Measurements from ENCODE around the gene MTHFD2L. TPM values are rescaled to one million over a fixed set of nuclear protein-coding genes. Genes with fewer than 3 reads are reported as not detected.

The MTHFD2L gene
- polyA plus RNA-seq, 1 donor from 2014 or later, result 43.5 TPM

DNA sequence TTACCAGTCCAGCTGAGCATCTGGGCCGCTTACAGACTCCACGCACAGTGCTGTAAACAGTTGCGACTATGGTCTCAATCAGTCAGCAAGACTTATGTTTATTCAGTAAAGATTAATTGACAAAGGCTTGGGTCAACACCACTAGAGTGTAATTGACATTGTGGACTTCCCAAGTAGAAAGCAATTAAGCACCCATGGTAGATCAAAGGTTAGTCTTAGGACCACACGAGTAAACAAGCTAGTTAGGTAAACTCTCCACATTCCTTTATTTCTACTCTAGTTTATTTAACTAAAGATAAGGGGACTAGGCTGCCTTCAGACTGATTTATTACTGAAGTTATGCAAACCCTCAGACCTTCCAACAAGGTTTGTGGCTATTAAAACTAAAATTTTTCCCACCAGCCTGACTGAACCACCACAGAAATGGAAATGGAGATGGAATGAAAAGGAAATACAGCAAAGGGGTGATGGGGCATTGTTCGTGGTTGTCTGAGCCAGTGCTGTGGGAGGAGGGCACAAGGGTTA lies 44.2 kb downstream of the MTHFD2L start:
- H4K20me1 ChIP-seq (ENCODE audit: insufficient read depth), result no peaks in the 10 kb centered on the region
- no peaks in the 10 kb centered on the region for H3K79me2 ChIP-seq (replicated peaks; ENCODE audit: insufficient read depth, low read length)

DNA sequence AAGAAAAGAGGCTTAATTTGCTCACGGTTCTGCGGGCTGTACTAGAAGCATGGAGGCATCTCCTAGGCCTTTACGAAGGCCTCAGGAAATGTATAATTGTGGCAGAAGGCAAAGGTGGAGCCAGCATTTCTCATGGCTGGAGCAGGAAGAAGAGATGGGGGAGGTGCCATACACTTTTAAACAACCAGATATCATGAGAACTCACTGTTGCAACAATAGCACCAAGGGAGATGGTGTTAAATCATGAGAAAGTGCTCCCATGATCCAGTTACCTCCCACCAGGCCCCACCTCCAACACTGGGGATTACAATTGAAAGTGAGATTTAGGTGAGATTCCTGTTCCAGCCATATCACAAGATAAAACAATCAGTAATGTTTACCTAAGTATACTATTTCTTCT lies 45.5 kb downstream of the MTHFD2L start:
- H4K20me1 ChIP-seq (ENCODE audit: insufficient read depth), result no peaks in the 10 kb centered on the region
- no peak overlapping the region for H2AFZ ChIP-seq (ENCODE audit: low read depth, low read length)
- no peaks in the 10 kb centered on the region for H3K9me2 ChIP-seq (ENCODE audit: insufficient read depth, low read length)
- no peaks in the 10 kb centered on the region for H3K9me3 ChIP-seq (ENCODE audit: low read length)
- TF ChIP-seq RAD21 (conservative IDR thresholded peaks at IDR 0.05) (no peak), SMC3 (conservative IDR thresholded peaks at IDR 0.05; ENCODE audit: poor library complexity) (no peak), EP300 (conservative IDR thresholded peaks at IDR 0.05; ENCODE audit: poor library complexity, severe bottlenecking) (no peak)
- TF ChIP-seq, protein P1, sequence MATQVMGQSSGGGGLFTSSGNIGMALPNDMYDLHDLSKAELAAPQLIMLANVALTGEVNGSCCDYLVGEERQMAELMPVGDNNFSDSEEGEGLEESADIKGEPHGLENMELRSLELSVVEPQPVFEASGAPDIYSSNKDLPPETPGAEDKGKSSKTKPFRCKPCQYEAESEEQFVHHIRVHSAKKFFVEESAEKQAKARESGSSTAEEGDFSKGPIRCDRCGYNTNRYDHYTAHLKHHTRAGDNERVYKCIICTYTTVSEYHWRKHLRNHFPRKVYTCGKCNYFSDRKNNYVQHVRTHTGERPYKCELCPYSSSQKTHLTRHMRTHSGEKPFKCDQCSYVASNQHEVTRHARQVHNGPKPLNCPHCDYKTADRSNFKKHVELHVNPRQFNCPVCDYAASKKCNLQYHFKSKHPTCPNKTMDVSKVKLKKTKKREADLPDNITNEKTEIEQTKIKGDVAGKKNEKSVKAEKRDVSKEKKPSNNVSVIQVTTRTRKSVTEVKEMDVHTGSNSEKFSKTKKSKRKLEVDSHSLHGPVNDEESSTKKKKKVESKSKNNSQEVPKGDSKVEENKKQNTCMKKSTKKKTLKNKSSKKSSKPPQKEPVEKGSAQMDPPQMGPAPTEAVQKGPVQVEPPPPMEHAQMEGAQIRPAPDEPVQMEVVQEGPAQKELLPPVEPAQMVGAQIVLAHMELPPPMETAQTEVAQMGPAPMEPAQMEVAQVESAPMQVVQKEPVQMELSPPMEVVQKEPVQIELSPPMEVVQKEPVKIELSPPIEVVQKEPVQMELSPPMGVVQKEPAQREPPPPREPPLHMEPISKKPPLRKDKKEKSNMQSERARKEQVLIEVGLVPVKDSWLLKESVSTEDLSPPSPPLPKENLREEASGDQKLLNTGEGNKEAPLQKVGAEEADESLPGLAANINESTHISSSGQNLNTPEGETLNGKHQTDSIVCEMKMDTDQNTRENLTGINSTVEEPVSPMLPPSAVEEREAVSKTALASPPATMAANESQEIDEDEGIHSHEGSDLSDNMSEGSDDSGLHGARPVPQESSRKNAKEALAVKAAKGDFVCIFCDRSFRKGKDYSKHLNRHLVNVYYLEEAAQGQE (IDR thresholded peaks at IDR 0.05; ENCODE audit: borderline replicate concordance), result no peak
- H3K4me3 ChIP-seq (ENCODE audit: low read length), result no peak overlapping the region
- H3K27ac ChIP-seq (ENCODE audit: low read length), result no peak overlapping the region
- H3F3A ChIP-seq (ENCODE audit: insufficient read depth, low read length, poor library complexity, severe bottlenecking), result no peaks in the 10 kb centered on the region
- H3K27me3 ChIP-seq (ENCODE audit: insufficient read depth, low read depth, low read length), result no peaks in the 10 kb centered on the region
- no peak overlapping the region for H3K9ac ChIP-seq (ENCODE audit: low read length)
- no peaks in the 10 kb centered on the region for H3K79me2 ChIP-seq (replicated peaks; ENCODE audit: insufficient read depth, low read length)
- no peak overlapping the region for H3K4me2 ChIP-seq (ENCODE audit: low read length)
- no peaks in the 10 kb centered on the region for H3K36me3 ChIP-seq (ENCODE audit: insufficient read depth, low read length)

More for the DNA sequence above, 44.2 kb downstream of the MTHFD2L start:
- Histone ChIP-seq H2AFZ (ENCODE audit: low read depth, low read length) (no peak overlapping the region), H3K9me3 (ENCODE audit: low read length) (no peaks in the 10 kb centered on the region), H3K9me2 (ENCODE audit: insufficient read depth, low read length) (no peaks in the 10 kb centered on the region), H3K27ac (ENCODE audit: low read length) (no peak overlapping the region), H3F3A (ENCODE audit: insufficient read depth, low read length, poor library complexity, severe bottlenecking) (no peaks in the 10 kb centered on the region), H3K4me3 (ENCODE audit: low read length) (no peak overlapping the region), H3K27me3 (ENCODE audit: insufficient read depth, low read depth, low read length) (no peaks in the 10 kb centered on the region), H3K36me3 (ENCODE audit: insufficient read depth, low read length) (no peaks in the 10 kb centered on the region), H3K9ac (ENCODE audit: low read length) (no peak overlapping the region), H3K4me2 (ENCODE audit: low read length) (no peak overlapping the region)
- TF ChIP-seq MXI1 (conservative IDR thresholded peaks at IDR 0.05; ENCODE audit: poor library complexity, severe bottlenecking), result no peak
- no peak for TF ChIP-seq SMC3 (conservative IDR thresholded peaks at IDR 0.05; ENCODE audit: poor library complexity)
- TF ChIP-seq, protein P2, sequence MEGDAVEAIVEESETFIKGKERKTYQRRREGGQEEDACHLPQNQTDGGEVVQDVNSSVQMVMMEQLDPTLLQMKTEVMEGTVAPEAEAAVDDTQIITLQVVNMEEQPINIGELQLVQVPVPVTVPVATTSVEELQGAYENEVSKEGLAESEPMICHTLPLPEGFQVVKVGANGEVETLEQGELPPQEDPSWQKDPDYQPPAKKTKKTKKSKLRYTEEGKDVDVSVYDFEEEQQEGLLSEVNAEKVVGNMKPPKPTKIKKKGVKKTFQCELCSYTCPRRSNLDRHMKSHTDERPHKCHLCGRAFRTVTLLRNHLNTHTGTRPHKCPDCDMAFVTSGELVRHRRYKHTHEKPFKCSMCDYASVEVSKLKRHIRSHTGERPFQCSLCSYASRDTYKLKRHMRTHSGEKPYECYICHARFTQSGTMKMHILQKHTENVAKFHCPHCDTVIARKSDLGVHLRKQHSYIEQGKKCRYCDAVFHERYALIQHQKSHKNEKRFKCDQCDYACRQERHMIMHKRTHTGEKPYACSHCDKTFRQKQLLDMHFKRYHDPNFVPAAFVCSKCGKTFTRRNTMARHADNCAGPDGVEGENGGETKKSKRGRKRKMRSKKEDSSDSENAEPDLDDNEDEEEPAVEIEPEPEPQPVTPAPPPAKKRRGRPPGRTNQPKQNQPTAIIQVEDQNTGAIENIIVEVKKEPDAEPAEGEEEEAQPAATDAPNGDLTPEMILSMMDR (IDR thresholded peaks at IDR 0.05; ENCODE audit: poor library complexity, severe bottlenecking), result no peak
- no peak for TF ChIP-seq RAD21 (conservative IDR thresholded peaks at IDR 0.05)
- TF ChIP-seq, protein P1 (IDR thresholded peaks at IDR 0.05; ENCODE audit: borderline replicate concordance), result no peak
- TF ChIP-seq EZH2 (IDR thresholded peaks at IDR 0.05; ENCODE audit: borderline replicate concordance, insufficient read depth, low read length, poor library complexity, severe bottlenecking), result no peak
- no peak for TF ChIP-seq TAF1 (IDR thresholded peaks at IDR 0.05; ENCODE audit: low read depth)
- no peak for TF ChIP-seq POLR2AphosphoS5 (IDR thresholded peaks at IDR 0.05)

Data from neural cell (in vitro differentiated cells).